ENCODE measurements around the gene NGFR.
"Not testable (repeated sequence)": the region's sequence is repeated elsewhere in the genome, so short reads cannot be mapped to it uniquely, and the experiment has no call there.

NGFR gene

DNA sequence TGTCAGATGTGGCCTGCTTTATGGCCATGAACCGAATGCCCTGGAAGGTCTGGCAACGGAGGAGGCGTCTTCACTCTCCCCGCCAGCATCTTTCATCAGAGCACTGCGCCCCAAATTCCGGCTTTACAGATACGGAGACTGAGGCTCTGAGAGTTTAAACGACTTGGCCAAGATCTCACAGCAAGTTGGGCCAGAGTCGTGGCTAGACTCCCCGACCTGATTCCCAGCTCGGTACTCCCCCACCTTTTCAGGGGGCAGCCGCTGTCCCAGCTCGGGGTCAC lies 1.7 kb downstream of the NGFR start:
- DNase-seq = no peak

DNA sequence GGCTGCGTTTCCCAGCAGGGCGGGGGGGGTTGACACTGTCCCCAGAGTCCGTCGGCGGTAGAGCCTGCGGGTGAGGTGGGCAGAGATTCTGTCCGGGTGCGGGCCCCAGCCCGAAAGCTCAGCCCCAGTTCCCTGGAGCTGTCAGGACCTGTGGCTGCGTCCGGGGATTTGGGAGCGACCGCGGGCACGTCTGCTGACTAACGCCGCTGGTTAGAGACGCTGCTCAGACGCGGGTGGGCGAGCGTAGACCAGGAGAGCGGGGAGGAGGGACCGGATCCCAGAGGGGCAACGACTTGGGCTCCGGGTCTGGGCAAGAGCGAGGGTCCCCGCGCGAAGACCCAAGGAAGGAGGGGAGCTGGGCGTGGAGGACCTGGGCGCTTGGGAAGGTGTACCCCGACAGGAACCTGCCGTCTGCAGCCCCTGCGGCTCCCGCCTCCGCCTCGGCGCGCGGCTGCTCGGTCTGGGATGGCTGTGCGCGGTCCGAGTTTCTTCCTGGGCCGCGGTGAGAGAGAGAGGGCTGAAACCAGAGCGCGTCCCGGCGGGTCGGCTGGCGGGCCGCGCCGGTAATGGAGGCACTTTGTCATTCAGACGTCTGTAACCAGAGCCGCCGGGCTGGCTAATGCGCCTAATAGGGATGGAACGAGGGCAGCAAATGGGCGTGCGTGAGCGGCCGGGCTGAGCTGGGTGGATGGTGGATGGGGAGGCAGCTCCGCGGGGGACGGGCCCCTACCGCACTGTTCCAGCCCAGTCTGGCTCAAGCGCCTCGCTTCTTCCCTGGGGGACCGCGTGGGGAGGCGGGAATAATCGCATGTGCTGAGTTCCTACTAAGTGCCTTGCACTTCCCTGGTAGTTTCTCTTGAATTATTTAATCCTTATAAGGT lies 2.3 kb downstream of the NGFR start:
- DNase-seq = peak in 1 of 14 donors; percentile 3

DNA sequence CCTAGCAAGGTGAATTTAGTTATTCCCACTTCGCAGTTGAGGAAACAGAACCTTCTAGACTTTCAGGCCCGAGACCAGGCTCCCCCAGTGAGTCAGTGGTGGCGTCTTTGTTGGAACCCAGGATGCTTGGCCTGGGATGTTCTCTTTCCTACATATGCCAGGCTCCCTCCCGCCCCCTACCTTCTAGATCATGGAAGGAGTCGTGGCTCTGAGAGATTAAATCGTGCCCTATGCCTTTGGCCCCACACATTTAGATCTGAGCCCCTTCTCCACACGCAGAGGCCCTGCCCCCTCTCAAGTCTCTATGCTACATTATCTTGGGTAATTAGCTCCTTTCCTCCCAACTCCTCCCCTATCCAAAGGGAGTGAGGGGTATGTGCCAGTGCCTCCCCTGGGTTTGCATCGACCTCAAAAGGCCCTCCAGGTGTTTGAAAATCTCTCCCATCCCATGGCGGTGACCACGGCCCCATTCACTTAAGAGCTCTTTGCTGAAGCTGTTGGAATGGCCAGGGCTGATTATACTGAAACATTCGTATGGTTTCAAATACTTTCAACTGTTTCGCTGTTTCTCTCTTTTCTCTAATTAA lies 3.0 kb downstream of the NGFR start:
- DNase-seq = no peak

DNA sequence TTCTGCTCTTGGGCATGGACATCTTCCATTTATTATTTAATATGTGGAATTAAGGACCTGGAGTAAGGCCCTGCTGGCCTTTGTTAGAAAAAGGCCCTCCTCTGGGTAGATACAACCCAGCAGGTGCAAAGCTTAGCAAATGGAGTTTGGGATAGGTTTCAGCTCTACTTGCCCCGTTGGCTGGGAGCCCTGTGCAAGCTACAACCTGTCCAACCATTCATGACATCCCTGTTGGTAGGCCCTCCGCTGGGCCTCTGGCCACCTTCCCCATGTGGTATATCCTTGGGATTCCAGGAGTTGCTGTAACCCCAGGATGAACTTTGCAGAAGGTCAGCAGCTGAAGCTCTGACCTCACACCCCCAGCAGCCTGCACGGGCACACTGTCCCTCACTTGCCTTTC lies 6.4 kb downstream of the NGFR start:
- peak in 1 of 14 donors; percentile 64 for DNase-seq

DNA sequence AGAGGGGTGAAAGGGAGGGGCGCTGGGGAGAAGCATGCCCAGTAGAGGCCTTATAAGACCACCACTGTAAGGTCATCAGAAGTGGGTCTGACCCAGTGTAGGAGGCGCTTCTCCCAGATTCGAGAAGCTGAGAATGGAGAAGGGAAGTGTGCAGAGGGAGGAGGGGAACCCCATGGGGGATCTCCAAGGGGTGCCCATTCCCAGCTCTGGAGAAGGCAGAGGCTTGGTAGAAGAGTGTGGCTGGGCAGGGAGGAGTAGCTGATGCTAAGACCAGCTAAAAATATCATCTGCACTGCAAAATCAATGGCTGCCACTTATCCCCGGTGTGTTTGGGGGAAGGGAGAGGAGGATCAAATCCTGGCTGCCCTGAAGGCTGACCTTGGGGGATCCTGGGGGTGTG lies 7.2 kb downstream of the NGFR start:
- no peak for DNase-seq

DNA sequence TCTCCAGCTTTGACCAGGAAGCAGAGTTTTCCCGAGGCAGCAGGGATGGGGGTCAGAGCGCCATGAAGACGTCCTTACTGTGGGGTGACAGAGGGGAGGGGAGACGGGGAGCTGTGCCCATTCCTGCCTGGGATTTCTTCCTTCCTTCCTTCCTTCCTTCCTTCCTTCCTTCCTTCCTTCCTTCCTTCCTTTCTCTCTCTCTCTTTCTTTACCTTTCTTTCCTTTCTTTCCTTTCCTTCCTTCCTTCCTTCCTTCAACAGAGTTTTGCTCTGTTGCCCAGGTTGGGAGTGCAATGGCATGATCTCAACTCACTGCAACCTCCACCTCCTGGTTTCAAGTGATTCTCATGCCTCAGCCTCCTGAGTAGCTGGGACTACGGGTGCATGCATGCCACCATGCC lies 7.6 kb downstream of the NGFR start:
- DNase-seq = not testable (repeated sequence)

DNA sequence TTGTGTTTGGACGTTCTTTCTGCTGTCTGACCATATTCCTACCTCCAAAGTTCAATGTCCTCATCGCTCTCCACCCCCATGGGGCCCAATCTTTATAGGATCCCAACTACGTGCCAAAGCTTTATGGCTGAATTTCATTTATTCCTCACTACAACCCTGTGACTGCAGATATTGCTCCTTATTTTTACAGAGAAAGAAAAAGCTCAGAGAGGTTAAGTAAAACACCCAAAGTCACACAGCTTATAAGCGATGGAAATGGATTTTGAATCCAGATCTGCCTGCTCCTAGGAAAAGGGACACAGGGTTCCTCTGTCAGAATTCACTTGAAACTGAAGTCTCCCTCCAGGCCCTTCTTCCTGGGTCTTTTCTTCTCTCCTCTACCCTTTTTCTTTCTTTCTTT lies 9.3 kb downstream of the NGFR start:
- DNase-seq = no peak

DNA sequence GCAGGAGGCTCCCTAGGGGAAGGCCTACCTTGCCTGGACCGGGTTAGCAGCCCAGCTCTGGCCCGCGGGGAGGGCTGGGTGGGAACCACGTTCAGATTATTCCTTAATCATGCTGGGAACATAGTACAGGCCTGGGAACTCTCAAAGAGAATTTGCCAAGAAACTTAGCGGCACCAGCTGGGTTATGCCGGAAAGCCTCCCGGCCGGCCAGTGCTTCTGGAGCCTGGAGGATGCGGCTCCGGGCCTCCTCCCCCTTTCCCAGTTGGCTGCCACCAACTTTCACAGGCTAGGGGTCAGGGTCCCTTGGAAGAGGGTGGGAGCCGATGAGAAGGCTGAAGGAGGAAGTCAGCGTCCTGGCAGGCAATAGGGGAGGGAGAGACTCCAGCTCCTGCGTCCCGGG lies 10.8 kb downstream of the NGFR start:
- DNase-seq = no peak

DNA sequence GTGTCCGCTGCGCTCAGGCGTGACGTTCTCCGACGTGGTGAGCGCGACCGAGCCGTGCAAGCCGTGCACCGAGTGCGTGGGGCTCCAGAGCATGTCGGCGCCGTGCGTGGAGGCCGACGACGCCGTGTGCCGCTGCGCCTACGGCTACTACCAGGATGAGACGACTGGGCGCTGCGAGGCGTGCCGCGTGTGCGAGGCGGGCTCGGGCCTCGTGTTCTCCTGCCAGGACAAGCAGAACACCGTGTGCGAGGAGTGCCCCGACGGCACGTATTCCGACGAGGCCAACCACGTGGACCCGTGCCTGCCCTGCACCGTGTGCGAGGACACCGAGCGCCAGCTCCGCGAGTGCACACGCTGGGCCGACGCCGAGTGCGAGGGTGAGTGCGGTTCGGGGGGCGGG lies 11.2 kb downstream of the NGFR start:
- no peak for DNase-seq

DNA sequence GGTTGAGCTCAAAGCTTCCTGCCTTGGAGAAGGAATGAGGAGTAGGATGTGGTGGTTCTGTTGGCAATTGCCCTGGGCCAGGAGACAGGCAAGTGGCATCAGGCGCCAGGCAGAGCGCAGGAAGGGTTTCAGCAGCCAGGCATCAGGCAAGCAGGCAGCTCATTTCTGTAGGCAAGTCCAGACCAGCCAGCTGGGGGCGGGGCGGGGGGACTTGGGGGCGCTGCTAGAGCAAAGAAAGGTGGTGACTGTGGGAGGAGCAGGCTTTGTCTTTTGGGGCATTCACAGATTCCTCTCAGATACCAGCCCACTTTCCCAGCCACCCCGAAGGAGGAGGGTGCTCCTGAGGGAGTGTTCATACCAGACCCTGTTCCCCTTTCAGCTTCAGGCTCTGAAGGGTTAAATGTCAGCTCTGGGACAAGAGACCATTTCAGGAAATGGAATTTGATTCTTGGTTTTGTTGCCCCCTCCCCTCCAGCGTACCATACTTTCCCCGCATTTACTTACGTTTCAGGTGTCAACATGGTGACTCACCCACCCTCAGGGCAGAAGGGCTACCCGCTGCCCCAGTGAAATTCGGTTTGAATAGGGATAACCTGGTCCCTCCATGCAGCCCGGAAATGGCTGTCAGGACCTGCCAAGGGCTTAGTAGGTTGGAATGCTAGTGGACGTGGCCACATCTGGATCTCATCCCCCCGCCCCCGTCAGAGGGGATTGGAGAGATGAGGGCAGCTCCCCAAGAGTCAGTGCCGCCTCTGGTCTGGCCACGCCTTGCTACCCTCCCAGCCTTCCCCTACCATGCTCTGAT lies 13.2 kb downstream of the NGFR start:
- no peak for DNase-seq

DNA sequence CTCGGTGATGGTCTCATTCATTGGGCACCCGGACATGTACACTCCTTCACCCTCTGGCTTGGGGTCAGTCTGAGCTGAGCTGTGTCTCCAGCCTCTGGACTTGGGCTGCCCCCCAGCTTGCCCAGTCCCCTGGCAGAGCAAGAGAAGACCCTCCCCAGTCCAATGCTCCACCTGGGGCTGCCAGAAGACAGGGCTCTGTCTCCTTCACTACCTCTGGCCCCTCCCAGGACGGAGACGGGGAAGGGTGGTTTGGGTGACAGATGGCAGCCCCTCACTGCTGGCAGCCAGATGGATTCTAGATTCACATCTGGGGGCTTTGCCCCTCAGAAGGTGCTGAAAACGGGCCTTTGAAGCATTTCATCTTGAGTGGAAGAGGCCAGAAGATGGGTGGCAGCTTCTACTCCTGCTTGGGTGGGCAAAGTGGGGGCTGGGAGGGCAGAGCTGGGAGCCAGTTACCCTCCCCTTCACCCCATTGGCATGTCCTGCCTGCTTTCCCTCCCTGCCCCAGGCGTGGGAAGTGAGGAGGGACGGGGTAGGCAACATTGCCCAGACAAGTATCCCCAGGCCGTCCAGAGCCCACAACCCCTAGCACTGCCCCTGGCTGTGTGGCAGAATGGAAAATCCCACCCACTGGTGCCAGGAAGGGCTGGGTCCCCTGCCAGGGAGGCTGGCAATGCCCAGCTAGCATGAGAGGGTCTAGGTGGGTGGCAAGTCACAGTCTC lies 13.9 kb downstream of the NGFR start:
- no peak for DNase-seq

DNA sequence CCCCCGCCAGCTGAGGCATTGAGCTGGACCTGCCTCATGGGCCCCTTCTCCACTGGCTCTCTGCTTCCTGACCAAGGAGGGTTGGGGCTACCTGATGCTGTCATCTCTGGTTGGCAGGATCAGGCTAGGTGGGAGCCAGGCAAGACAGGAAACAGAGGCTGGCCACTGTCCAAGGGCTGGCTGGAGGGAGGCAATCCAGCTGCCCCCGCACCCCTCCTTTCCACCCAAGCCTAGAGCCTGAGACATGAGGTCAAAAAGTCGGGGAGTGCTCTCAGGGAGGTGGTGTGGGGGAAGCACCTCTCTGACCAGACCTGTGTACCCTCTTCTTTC lies 14.5 kb downstream of the NGFR start:
- DNase-seq = no peak

DNA sequence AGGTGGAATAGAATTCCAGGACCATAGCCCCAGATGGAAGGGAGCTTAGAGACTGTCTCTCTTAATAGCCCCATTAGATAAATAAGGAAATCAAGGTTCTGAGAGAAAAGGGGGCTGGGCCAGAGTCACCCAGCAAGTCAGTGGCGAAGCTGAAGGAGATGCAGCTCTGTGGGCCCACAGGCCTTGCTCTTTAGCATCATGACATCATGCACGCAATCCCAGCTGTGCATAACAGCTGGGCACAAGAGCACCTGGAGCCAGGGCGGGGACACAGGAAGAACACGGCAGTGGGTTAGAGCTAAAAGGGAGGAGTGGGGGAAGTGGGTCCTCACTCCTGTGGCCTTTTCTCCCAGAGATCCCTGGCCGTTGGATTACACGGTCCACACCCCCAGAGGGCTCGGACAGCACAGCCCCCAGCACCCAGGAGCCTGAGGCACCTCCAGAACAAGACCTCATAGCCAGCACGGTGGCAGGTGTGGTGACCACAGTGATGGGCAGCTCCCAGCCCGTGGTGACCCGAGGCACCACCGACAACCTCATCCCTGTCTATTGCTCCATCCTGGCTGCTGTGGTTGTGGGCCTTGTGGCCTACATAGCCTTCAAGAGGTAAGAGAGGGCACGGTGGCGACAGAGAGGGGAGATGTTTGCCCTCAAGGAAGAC lies 15.1 kb downstream of the NGFR start:
- no peak for DNase-seq

DNA sequence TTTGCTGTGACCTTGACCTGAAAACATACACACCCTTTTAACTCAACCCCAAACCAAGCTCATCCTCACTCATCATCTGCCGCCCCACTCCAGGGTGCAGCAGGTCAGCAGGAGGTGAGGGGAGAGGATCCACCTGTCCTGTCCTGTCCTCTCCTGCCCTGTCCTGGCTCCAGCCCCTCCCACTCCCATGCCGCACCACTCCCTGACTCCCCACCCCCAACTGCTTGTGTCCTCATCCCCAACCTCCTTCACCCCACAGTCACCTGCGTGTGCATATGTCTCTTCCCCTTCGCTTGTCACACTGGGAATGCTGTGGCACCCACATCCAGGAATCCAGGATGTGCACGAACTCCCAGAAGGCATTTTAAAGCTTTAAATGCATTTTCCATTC lies 15.6 kb downstream of the NGFR start:
- no peak for DNase-seq

DNA sequence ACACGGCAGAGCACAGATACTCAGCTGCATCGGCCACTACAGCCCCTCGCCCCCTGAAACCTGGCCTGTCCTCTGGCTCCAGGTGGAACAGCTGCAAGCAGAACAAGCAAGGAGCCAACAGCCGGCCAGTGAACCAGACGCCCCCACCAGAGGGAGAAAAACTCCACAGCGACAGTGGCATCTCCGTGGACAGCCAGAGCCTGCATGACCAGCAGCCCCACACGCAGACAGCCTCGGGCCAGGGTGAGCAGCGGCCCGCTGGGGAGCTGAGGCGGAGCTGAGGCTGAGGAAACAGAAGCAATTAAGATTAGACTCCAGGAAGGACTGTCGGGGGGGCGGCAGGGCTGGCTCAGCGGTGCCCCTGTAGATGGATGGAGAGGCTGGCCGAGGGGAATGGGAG lies 16.7 kb downstream of the NGFR start:
- no peak for DNase-seq

DNA sequence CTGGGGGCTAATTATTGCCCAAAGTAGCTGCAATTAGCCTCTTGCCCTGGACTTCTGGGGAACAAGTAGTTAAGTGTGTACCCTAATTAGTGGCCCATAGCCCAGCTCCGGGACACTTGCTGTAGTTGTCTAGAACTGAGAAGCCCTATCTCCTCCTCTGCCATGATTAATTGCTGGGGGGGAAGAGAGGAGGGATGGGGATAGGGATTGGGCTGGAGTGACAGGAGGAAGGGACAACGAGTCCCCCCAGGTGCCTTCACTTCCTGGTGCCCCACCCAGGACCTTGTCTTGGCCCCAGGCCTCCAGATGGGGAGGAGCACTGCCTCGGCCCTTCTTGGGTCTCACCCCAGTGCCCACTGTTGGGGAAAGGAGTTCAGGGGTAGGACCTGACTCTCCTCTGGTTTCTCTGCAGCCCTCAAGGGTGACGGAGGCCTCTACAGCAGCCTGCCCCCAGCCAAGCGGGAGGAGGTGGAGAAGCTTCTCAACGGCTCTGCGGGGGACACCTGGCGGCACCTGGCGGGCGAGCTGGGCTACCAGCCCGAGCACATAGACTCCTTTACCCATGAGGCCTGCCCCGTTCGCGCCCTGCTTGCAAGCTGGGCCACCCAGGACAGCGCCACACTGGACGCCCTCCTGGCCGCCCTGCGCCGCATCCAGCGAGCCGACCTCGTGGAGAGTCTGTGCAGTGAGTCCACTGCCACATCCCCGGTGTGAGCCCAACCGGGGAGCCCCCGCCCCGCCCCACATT lies 17.4 kb downstream of the NGFR start:
- no peak for DNase-seq

DNA sequence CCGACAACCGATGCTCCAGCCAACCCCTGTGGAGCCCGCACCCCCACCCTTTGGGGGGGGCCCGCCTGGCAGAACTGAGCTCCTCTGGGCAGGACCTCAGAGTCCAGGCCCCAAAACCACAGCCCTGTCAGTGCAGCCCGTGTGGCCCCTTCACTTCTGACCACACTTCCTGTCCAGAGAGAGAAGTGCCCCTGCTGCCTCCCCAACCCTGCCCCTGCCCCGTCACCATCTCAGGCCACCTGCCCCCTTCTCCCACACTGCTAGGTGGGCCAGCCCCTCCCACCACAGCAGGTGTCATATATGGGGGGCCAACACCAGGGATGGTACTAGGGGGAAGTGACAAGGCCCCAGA lies 17.9 kb downstream of the NGFR start:
- DNase-seq = peak in 1 of 14 donors; percentile 11

DNA sequence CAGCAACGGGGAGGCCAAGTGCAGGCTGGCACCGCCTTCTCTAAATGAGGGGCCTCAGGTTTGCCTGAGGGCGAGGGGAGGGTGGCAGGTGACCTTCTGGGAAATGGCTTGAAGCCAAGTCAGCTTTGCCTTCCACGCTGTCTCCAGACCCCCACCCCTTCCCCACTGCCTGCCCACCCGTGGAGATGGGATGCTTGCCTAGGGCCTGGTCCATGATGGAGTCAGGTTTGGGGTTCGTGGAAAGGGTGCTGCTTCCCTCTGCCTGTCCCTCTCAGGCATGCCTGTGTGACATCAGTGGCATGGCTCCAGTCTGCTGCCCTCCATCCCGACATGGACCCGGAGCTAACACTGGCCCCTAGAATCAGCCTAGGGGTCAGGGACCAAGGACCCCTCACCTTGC lies 18.5 kb downstream of the NGFR start:
- DNase-seq = no peak

DNA sequence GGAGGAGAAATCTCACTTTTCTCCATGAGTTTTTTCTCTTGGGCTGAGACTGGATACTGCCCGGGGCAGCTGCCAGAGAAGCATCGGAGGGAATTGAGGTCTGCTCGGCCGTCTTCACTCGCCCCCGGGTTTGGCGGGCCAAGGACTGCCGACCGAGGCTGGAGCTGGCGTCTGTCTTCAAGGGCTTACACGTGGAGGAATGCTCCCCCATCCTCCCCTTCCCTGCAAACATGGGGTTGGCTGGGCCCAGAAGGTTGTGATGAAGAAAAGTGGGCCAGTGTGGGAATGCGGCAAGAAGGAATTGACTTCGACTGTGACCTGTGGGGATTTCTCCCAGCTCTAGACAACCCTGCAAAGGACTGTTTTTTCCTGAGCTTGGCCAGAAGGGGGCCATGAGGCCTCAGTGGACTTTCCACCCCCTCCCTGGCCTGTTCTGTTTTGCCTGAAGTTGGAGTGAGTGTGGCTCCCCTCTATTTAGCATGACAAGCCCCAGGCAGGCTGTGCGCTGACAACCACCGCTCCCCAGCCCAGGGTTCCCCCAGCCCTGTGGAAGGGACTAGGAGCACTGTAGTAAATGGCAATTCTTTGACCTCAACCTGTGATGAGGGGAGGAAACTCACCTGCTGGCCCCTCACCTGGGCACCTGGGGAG lies 19.1 kb downstream of the NGFR start:
- DNase-seq = peak in 1 of 14 donors; percentile 30

DNA sequence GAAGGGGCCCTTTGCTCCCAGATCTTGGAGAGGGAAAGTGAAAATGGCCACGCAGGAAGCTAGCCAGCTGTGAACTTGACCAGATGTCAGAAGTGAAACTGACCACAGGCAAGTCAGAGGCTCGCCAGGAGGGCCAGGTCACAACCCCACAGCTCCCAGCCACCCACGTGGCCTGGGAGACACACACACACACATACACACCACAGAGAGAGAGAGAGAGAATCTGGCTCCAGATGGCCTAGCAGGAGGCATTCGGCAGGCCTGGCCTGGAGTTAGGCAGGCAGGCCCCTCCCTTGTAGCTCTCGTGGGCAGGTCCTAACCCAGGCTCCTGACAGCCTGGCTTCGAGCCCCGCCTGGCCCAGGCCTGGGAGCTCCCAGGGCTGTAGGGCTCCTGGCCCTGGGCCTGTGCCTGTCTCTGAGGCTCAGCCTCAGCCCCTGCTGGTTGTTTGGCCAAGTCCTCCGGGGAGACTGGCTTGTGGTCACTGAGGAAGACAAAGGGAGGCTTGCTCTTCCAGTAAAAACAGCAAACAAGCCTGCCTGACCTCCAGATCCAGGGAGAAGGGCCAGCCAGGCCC lies 20.2 kb downstream of the NGFR start:
- peak; percentile 33 to 98 (median 77) for DNase-seq

DNA sequence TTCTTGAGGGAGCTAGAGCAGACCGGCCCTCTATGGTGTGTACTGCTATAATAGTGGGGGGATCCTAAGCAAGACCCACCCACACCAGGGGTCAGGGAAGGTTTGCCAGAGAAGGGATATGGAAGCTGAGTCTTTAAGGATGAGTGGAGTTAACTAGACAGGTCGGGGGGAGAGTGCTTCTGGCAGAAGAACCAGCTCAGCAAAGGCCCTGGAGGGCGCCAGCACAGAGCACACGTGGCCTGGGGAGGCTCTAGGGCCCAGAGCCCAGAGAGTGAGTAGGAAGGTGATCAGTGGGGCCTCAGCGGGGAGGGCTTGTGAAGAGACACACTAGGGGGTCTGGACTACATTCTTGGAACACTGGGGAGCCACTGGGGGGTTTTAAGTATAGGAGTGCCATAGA lies 21.1 kb downstream of the NGFR start:
- peak in 3 of 14 donors; percentile 9 to 47 (median 24) for DNase-seq
